GM12878 (cell line): ENCODE data around the gene SURF4. TPM values are rescaled to one million over a fixed set of nuclear protein-coding genes. Genes with fewer than 3 reads are reported as not detected.
A peak's percentile ranks its signal among the peaks of the same experiment; 100 is the strongest.

Source experiments
- ATAC-seq: fragments of 200-7000 bp; cut with Tn5 transposase; 3 replicates; pipeline ENCODE4 v1.9.1; 2020; ENCODE audit warnings: mild to moderate bottlenecking, moderate library complexity
- BruUV-seq: library from RNA; stranded (reverse); fragments of 400-500 nt; replicated peaks from 2 replicates; lab custom pipeline; 2021; lab: Mats Ljungman, UMichigan
- CTCF ChIA-PET: fragments of 300-600 bp; sonication (Branson Sonifier 250); formaldehyde crosslinking; extraction: SDS; loops from one replicate; lab custom pipeline; 2021; ENCODE audit warnings: inconsistent platforms; lab: Yijun Ruan, JAX
- POLR2A ChIA-PET: fragments of 350-600 bp; formaldehyde crosslinking; extraction: SDS; loops from one replicate; lab custom pipeline; 2021; ENCODE audit warnings: inconsistent platforms; lab: Charles Lee
- RAD21 ChIA-PET: fragments of 300-600 bp; sonication (Branson Sonifier 250); formaldehyde crosslinking; loops from one replicate; lab custom pipeline; 2023; ENCODE audit warnings: antibody characterized with exemption; ENCODE audit not compliant: unreplicated experiment; lab: Charles Lee
- SMC1A ChIA-PET: fragments of 300-600 bp; sonication (Branson Sonifier 250); formaldehyde crosslinking; loops from one replicate; lab custom pipeline; 2023; ENCODE audit not compliant: unreplicated experiment, uncharacterized antibody; lab: Charles Lee
- DNase-seq: peaks from one replicate; pipeline ENCODE4 v3.0.0-alpha.2; 2011; ENCODE audit warnings: low read depth, low spot score
- FAIRE-seq: peaks from 3 replicates; lab custom pipeline; 2011; peaks lifted over from hg19 to GRCh38; lab: Jason Lieb, UNC
- H2AFZ ChIP-seq: 2 replicates; pipeline ENCODE4 v1.6.0; 2011; ENCODE audit warnings: low read depth, low read length, control low read depth; ENCODE audit not compliant: control insufficient read depth
- H3K27ac ChIP-seq: 2 replicates; pipeline ENCODE4 v1.5.1; 2011; ENCODE audit warnings: control low read depth; ENCODE audit not compliant: control insufficient read depth, insufficient read depth
- H3K27me3 ChIP-seq, 2 experiments: replicated peaks in 1 of 2; 2 replicates each; pipeline versions ENCODE4 v1.6.0 to v1.6.1; 2011; ENCODE audit warnings: low read length in 1 of 2; ENCODE audit not compliant: control insufficient read depth in 2 of 2, insufficient read depth in 2 of 2
- H3K36me3 ChIP-seq, 2 experiments: 2 replicates each; pipeline ENCODE4 v1.5.1; 2011; ENCODE audit warnings: low read length in 1 of 2; ENCODE audit not compliant: control insufficient read depth in 2 of 2, insufficient read depth in 2 of 2
- H3K4me1 ChIP-seq: 2 replicates; pipeline ENCODE4 v1.6.1; 2011; ENCODE audit warnings: mild to moderate bottlenecking, low read length, moderate library complexity, mixed read lengths; ENCODE audit not compliant: control insufficient read depth, insufficient read depth
- H3K4me2 ChIP-seq: 2 replicates; pipeline ENCODE4 v1.6.0; 2011; ENCODE audit warnings: control low read depth; ENCODE audit not compliant: control insufficient read depth, insufficient read depth
- H3K4me3 ChIP-seq: fragments of 200-600 bp; sonication (generic); 2 replicates; pipeline ENCODE4 v1.5.1; 2016
- H3K79me2 ChIP-seq: 2 replicates; pipeline ENCODE4 v1.6.0; 2011; ENCODE audit warnings: low read length; ENCODE audit not compliant: control insufficient read depth, insufficient read depth
- H3K9ac ChIP-seq: 2 replicates; pipeline ENCODE4 v1.8.0; 2011; ENCODE audit warnings: low read length, control low read depth, mixed read lengths; ENCODE audit not compliant: control insufficient read depth, insufficient read depth
- H3K9me3 ChIP-seq: replicated peaks from 3 replicates; pipeline ENCODE4 v1.5.1; 2011; ENCODE audit warnings: mild to moderate bottlenecking, low read length; ENCODE audit not compliant: control insufficient read depth, insufficient read depth
- H4K20me1 ChIP-seq: 2 replicates; pipeline ENCODE4 v1.6.0; 2011; ENCODE audit not compliant: control insufficient read depth, insufficient read depth
- BACH1 ChIP-seq: fragments of 450-650 bp; IDR thresholded peaks from 2 replicates; pipeline ENCODE4 v1.6.1; 2017; ENCODE audit warnings: mild to moderate bottlenecking, borderline replicate concordance
- BHLHE40 ChIP-seq, 2 experiments: fragments of 450-650 bp in 1 of 2; IDR thresholded peaks; 2 replicates each; pipeline ENCODE4 v1.6.1; 2011 to 2017; ENCODE audit warnings: low read depth in 2 of 2, borderline replicate concordance in 1 of 2, improper control_type of control experiment in 1 of 2, low read length in 1 of 2, mild to moderate bottlenecking in 1 of 2
- E4F1 ChIP-seq: fragments of 450-650 bp; IDR thresholded peaks from 2 replicates; pipeline ENCODE4 v1.6.1; 2018; ENCODE audit warnings: borderline replicate concordance, mild to moderate bottlenecking; ENCODE audit not compliant: partially characterized antibody
- FOXM1 ChIP-seq: IDR thresholded peaks from 2 replicates; pipeline ENCODE4 v1.6.1; 2012; ENCODE audit warnings: low read depth, mild to moderate bottlenecking, inconsistent platforms, low read length, moderate library complexity
- IRF4 ChIP-seq: IDR thresholded peaks from 2 replicates; pipeline ENCODE4 v1.6.1; 2011; ENCODE audit warnings: low read depth, low read length
- MTA3 ChIP-seq: IDR thresholded peaks from 2 replicates; pipeline ENCODE4 v1.6.1; 2012; ENCODE audit warnings: low read length, inconsistent platforms, borderline replicate concordance
- NFYB ChIP-seq: IDR thresholded peaks from 2 replicates; pipeline ENCODE4 v1.6.1; 2011; ENCODE audit warnings: low read depth, mild to moderate bottlenecking, low read length, improper control_type of control experiment, moderate library complexity; ENCODE audit not compliant: insufficient read depth
- POLR2A ChIP-seq: IDR thresholded peaks from 2 replicates; pipeline ENCODE4 v1.6.1; 2011; ENCODE audit warnings: low read depth, mild to moderate bottlenecking, low read length
- SIX5 ChIP-seq: IDR thresholded peaks from 2 replicates; pipeline ENCODE4 v1.6.1; 2011; ENCODE audit warnings: mild to moderate bottlenecking, low read depth, low read length, moderate library complexity; ENCODE audit not compliant: severe bottlenecking
- SMAD5 ChIP-seq: IDR thresholded peaks from 2 replicates; pipeline ENCODE4 v1.6.1; 2016; ENCODE audit warnings: antibody characterized with exemption, low read depth
- SP1 ChIP-seq: IDR thresholded peaks from one replicate; pipeline ENCODE4 v1.6.1; 2011; ENCODE audit warnings: low read depth, low read length
- TAF1 ChIP-seq: IDR thresholded peaks from 2 replicates; pipeline ENCODE4 v1.6.1; 2011; ENCODE audit warnings: mild to moderate bottlenecking, low read depth, low read length, borderline replicate concordance
- TCF3 ChIP-seq: IDR thresholded peaks from 2 replicates; pipeline ENCODE4 v1.6.1; 2012; ENCODE audit warnings: low read depth, mild to moderate bottlenecking, low read length, borderline replicate concordance; ENCODE audit not compliant: insufficient read depth
- ZSCAN29 ChIP-seq: fragments of 450-650 bp; IDR thresholded peaks from 2 replicates; pipeline ENCODE4 v1.6.1; 2017; ENCODE audit warnings: mild to moderate bottlenecking, moderate library complexity
- WGBS: methylation state at CpG from one replicate; pipeline ENCODE4 v1.1.6; 2016; ENCODE audit warnings: low lambda C conversion rate; ENCODE audit not compliant: insufficient replicate concordance, insufficient coverage; ENCODE audit errors: missing lambda C conversion rate; 5-methylcytosine and 5-hydroxymethylcytosine counted together
- in situ Hi-C: fragments of 300-500 bp; cut with MboI; formaldehyde crosslinking; loops from 9 replicates; pipeline ENCODE4 v1.14.3; 2018; ENCODE audit warnings: mixed read lengths
- intact Hi-C: fragments of 100-400 bp; cut with micrococcal nuclease; formaldehyde crosslinking; loops from one replicate; pipeline ENCODE4 v1.14.2; 2022; ENCODE audit not compliant: unreplicated experiment
- polyA plus RNA-seq, 11 experiments: library from polyadenylated mRNA; depleted of rRNA in 4 of 11; unstranded in 6 of 11; stranded (reverse) in 5 of 11; fragments of >200 nt; fragmentation: Nextera tagmentation in 4 of 11; fragmentation: Illumina TruSeq in 1 of 11; extraction: Ambion mirVana in 4 of 11; extraction: Trizol in 1 of 11; gene quantifications; 1 replicate in 1 of 11; 2 replicates in 10 of 11; pipeline versions ENCODE4 v1.2.1 to v1.2.3, GENCODE V29; 2011 to 2016; ENCODE audit warnings: inconsistent platforms in 2 of 11, missing spikeins in 2 of 11, low read depth in 1 of 11
- total RNA-seq, 4 experiments: library from RNA; depleted of rRNA in 3 of 4; stranded (reverse); fragments of >200 nt in 3 of 4; fragmentation: Illumina TruSeq in 1 of 4; extraction: Trizol in 1 of 4; gene quantifications; 2 replicates each; pipeline versions ENCODE4 v1.2.1 to v1.2.3, GENCODE V29; 2013 to 2021
- TF ChIP-seq, protein P1 (sequence below): IDR thresholded peaks from 2 replicates; pipeline ENCODE4 v1.6.1; 2012; ENCODE audit warnings: low read depth, low read length, improper control_type of control experiment
- TF ChIP-seq, protein P2 (sequence below): fragments of 450-650 bp; conservative IDR thresholded peaks from 2 replicates; pipeline ENCODE4 v1.6.1; 2017; ENCODE audit warnings: mild to moderate bottlenecking, moderate library complexity

The SURF4 gene
- total and polyA plus RNA-seq, 10 of the 15 experiments (the other 5 are each of a cell fraction or from before 2014, with no cell fraction given), result 6.4 to 134 (median 78.7) TPM

GRCh38 chr9:133335924-133336811 lies 39.7 kb downstream of the SURF4 start, which contains the start of gene SURF6:
Gene SURF6, minus strand, starts transcription at chr9:133336188. Its CDS starts 56 bp downstream, at chr9:133336132.
- RAD21 ChIA-PET, result interaction anchor here (0.7 kb wide), 1 partner anchor 148 kb away, joined by 3 read pairs; no protein-coding TSS in a partner anchor
- Histone ChIP-seq H3K4me2 (peak within 1 kb of the TSS; percentile 88), H3K79me2 (peaks cover 30% of the 10 kb centered on the region), H3K9me3 (no peaks in the 10 kb centered on the region), H3K9ac (peak within 1 kb of the TSS; percentile 84), H4K20me1 (no peaks in the 10 kb centered on the region), H3K27me3 (no peaks in the 10 kb centered on the region), H3K36me3 (peaks cover 14 to 23% of the 10 kb centered on the region in 2 experiments), H3K4me1 (peaks cover 9% of the 10 kb centered on the region), H3K27ac (peak within 1 kb of the TSS; percentile 82), H3K4me3 (peak within 1 kb of the TSS; percentile 98), H2AFZ (peak within 1 kb of the TSS; percentile 87)
- TSS peak; percentile 81 for BruUV-seq
- DNase-seq, result peak; percentile 69
- FAIRE-seq, result peak; percentile 96
- intact Hi-C loops (loop anchor here (1.0 to 5.0 kb wide), 2 partner anchors 11 to 36 kb away; no protein-coding TSS in a partner anchor), in situ Hi-C loops (no loop called here)
- POLR2A ChIA-PET, result interaction anchor here (1.6 to 2.0 kb wide), 2 partner anchors 12 to 36 kb away, joined by 8 read pairs; partner anchors contain the start of genes MED22 and RPL7A
- peak; percentile 98 for ATAC-seq
- CTCF ChIA-PET, result interaction anchor here (1.1 to 1.7 kb wide), 2 partner anchors 68 to 150 kb away, joined by 3 to 4 read pairs; no protein-coding TSS in a partner anchor
- 5% methylated on average over 64 of the region's 70 CpGs for WGBS
- SMC1A ChIA-PET, result interaction anchor here (1.1 kb wide), 1 partner anchor 101 kb away, joined by 3 read pairs; no protein-coding TSS in a partner anchor
- TF ChIP-seq IRF4, result 0 out of 2 replicates have a peak, but pooled peaks have one; percentile 26
- TF ChIP-seq E4F1, result peak; percentile 96
- TF ChIP-seq SP1, result peak; percentile 90
- TF ChIP-seq TAF1, result peak; percentile 85; the same call in 1 of the 2 replicates
- TF ChIP-seq, protein P1, sequence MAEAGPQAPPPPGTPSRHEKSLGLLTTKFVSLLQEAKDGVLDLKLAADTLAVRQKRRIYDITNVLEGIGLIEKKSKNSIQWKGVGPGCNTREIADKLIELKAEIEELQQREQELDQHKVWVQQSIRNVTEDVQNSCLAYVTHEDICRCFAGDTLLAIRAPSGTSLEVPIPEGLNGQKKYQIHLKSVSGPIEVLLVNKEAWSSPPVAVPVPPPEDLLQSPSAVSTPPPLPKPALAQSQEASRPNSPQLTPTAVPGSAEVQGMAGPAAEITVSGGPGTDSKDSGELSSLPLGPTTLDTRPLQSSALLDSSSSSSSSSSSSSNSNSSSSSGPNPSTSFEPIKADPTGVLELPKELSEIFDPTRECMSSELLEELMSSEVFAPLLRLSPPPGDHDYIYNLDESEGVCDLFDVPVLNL, result no peak
- TF ChIP-seq BHLHE40 (IDR thresholded peaks at IDR 0.05; ENCODE audit: borderline replicate concordance in 1 of 2, low read depth in 2 of 2, low read length in 1 of 2), result peak; percentile 99 to 100
- no peak; the same call in 1 of the 2 replicates for TF ChIP-seq FOXM1
- no peak for TF ChIP-seq SMAD5
- TF ChIP-seq TCF3, result peak; percentile 72; the same call in 1 of the 2 replicates
- peak; percentile 90 for TF ChIP-seq POLR2A
- peak; percentile 86 for TF ChIP-seq BACH1
- TF ChIP-seq SIX5, result peak; percentile 58
- no peak; the same call in 1 of the 2 replicates for TF ChIP-seq MTA3
- TF ChIP-seq NFYB, result peak; percentile 61; the same call in 1 of the 2 replicates
- TF ChIP-seq, protein P2, sequence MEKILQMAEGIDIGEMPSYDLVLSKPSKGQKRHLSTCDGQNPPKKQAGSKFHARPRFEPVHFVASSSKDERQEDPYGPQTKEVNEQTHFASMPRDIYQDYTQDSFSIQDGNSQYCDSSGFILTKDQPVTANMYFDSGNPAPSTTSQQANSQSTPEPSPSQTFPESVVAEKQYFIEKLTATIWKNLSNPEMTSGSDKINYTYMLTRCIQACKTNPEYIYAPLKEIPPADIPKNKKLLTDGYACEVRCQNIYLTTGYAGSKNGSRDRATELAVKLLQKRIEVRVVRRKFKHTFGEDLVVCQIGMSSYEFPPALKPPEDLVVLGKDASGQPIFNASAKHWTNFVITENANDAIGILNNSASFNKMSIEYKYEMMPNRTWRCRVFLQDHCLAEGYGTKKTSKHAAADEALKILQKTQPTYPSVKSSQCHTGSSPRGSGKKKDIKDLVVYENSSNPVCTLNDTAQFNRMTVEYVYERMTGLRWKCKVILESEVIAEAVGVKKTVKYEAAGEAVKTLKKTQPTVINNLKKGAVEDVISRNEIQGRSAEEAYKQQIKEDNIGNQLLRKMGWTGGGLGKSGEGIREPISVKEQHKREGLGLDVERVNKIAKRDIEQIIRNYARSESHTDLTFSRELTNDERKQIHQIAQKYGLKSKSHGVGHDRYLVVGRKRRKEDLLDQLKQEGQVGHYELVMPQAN, result peak; percentile 91
- TF ChIP-seq ZSCAN29, result peak; percentile 99
